ENCODE data around the gene HLCS.

The HLCS gene

GRCh38 chr21:36914244-36915013, 52.0 kb downstream of the HLCS start:
- Histone ChIP-seq H3K27me3 (ENCODE audit: low read length) (no peaks in the 10 kb centered on the region), H3F3A (ENCODE audit: insufficient read depth) (no peaks in the 10 kb centered on the region), H3K79me2 (ENCODE audit: insufficient read depth, low read length) (no peaks in the 10 kb centered on the region), H3K9me3 (ENCODE audit: insufficient read depth, low read length) (no peaks in the 10 kb centered on the region), H3K36me3 (ENCODE audit: low read length) (no peaks in the 10 kb centered on the region), H3K4me2 (ENCODE audit: low read depth, low read length, poor library complexity, severe bottlenecking) (no peak overlapping the region), H3K4me3 (ENCODE audit: insufficient read depth, low read length, poor library complexity, severe bottlenecking) (no peak overlapping the region), H2AFZ (ENCODE audit: low read depth, low read length, severe bottlenecking) (no peak overlapping the region), H3K9me2 (replicated peaks; ENCODE audit: insufficient read depth, low read length) (no peaks in the 10 kb centered on the region), H4K20me1 (ENCODE audit: low read depth, low read length) (peaks cover 4% of the 10 kb centered on the region; the same call in 1 of the 2 replicates), H3K9ac (ENCODE audit: low read length) (no peak overlapping the region), H3K27ac (ENCODE audit: low read depth, low read length) (no peak overlapping the region)
- TF ChIP-seq EZH2phosphoT487 (conservative IDR thresholded peaks at IDR 0.05; ENCODE audit: low read length): no peak
- no peak for TF ChIP-seq CTCF (IDR thresholded peaks at IDR 0.05; ENCODE audit: insufficient read depth, low read length, poor library complexity, severe bottlenecking)

- Histone ChIP-seq H3K36me3 (ENCODE audit: low read length) (no peaks in the 10 kb centered on the region), H2AFZ (ENCODE audit: low read depth, low read length, severe bottlenecking) (no peak overlapping the region), H3K79me2 (ENCODE audit: insufficient read depth, low read length) (no peaks in the 10 kb centered on the region), H4K20me1 (ENCODE audit: low read depth, low read length) (no peaks in the 10 kb centered on the region), H3K9me2 (replicated peaks; ENCODE audit: insufficient read depth, low read length) (no peaks in the 10 kb centered on the region), H3K9me3 (ENCODE audit: insufficient read depth, low read length) (no peaks in the 10 kb centered on the region), H3K4me3 (ENCODE audit: insufficient read depth, low read length, poor library complexity, severe bottlenecking) (no peak overlapping the region), H3K27ac (ENCODE audit: low read depth, low read length) (no peak overlapping the region), H3K4me2 (ENCODE audit: low read depth, low read length, poor library complexity, severe bottlenecking) (no peak overlapping the region), H3K27me3 (ENCODE audit: low read length) (no peaks in the 10 kb centered on the region), H3K9ac (ENCODE audit: low read length) (no peak overlapping the region), H3F3A (ENCODE audit: insufficient read depth) (no peaks in the 10 kb centered on the region)
- TF ChIP-seq CTCF (IDR thresholded peaks at IDR 0.05; ENCODE audit: insufficient read depth, low read length, poor library complexity, severe bottlenecking) (no peak), EZH2phosphoT487 (conservative IDR thresholded peaks at IDR 0.05; ENCODE audit: low read length) (no peak)
These were observed 53.0 kb downstream of the HLCS start for GRCh38 chr21:36913247-36914169.

- Histone ChIP-seq H3K79me2 (ENCODE audit: insufficient read depth, low read length) (no peaks in the 10 kb centered on the region), H3K9me3 (ENCODE audit: insufficient read depth, low read length) (no peaks in the 10 kb centered on the region), H3K9ac (ENCODE audit: low read length) (no peak overlapping the region), H3K27me3 (ENCODE audit: low read length) (no peaks in the 10 kb centered on the region), H3K4me2 (ENCODE audit: low read depth, low read length, poor library complexity, severe bottlenecking) (no peak overlapping the region), H2AFZ (ENCODE audit: low read depth, low read length, severe bottlenecking) (no peak overlapping the region), H3F3A (ENCODE audit: insufficient read depth) (no peaks in the 10 kb centered on the region), H3K27ac (ENCODE audit: low read depth, low read length) (no peak overlapping the region), H3K9me2 (replicated peaks; ENCODE audit: insufficient read depth, low read length) (no peaks in the 10 kb centered on the region), H3K36me3 (ENCODE audit: low read length) (no peaks in the 10 kb centered on the region), H4K20me1 (ENCODE audit: low read depth, low read length) (no peaks in the 10 kb centered on the region), H3K4me3 (ENCODE audit: insufficient read depth, low read length, poor library complexity, severe bottlenecking) (no peak overlapping the region)
- TF ChIP-seq EZH2phosphoT487 (conservative IDR thresholded peaks at IDR 0.05; ENCODE audit: low read length) (no peak), CTCF (IDR thresholded peaks at IDR 0.05; ENCODE audit: insufficient read depth, low read length, poor library complexity, severe bottlenecking) (no peak)
These were observed 55.7 kb downstream of the HLCS start for GRCh38 chr21:36910581-36911307.

All from SU-DHL-6 (cell line).